GM18505 (cell line): Measurements from ENCODE around the gene LHPP.

ENCODE experiments used
- ATAC-seq: cut with Tn5 transposase; IDR thresholded peaks from one replicate; pipeline ENCODE4 v1.9.1; 2021; ENCODE audit not compliant: unreplicated experiment
- POLR2A ChIP-seq: IDR thresholded peaks from 4 replicates; pipeline ENCODE4 v1.6.1; 2011; ENCODE audit warnings: borderline replicate concordance; ENCODE audit not compliant: insufficient read depth, insufficient read length; ENCODE audit errors: extremely low read depth

LHPP gene

GRCh38 chr10:124529661-124530214, 68.1 kb downstream of the LHPP start:
- no peak for TF ChIP-seq POLR2A
- ATAC-seq, result peak; percentile 6

GRCh38 chr10:124530215-124530665, 68.6 kb downstream of the LHPP start:
- no peak for TF ChIP-seq POLR2A
- peak; percentile 86 for ATAC-seq

GRCh38 chr10:124530816-124531215, 69.2 kb downstream of the LHPP start:
- no peak for ATAC-seq

GRCh38 chr10:124532106-124532641, 70.6 kb downstream of the LHPP start:
- no peak for ATAC-seq
- TF ChIP-seq POLR2A, result no peak

More at GRCh38 chr10:124530816-124531215, 69.2 kb downstream of the LHPP start:
- no peak for TF ChIP-seq POLR2A

GRCh38 chr10:124532788-124533187, 71.2 kb downstream of the LHPP start:
- TF ChIP-seq POLR2A, result no peak

GRCh38 chr10:124533266-124533665, 71.6 kb downstream of the LHPP start:
- TF ChIP-seq POLR2A, result no peak
- no peak for ATAC-seq

More at GRCh38 chr10:124532788-124533187, 71.2 kb downstream of the LHPP start:
- no peak for ATAC-seq

- no peak for ATAC-seq
Observed at GRCh38 chr10:124534231-124534798, 72.7 kb downstream of the LHPP start.

GRCh38 chr10:124534826-124535601, 73.4 kb downstream of the LHPP start:
- no peak for ATAC-seq
- no peak for TF ChIP-seq POLR2A

More at GRCh38 chr10:124534231-124534798, 72.7 kb downstream of the LHPP start:
- no peak for TF ChIP-seq POLR2A

- TF ChIP-seq POLR2A, result no peak
- ATAC-seq, result no peak
Observed at GRCh38 chr10:124535731-124536495, 74.3 kb downstream of the LHPP start.

GRCh38 chr10:124536496-124537050, 75.0 kb downstream of the LHPP start:
- ATAC-seq, result no peak

GRCh38 chr10:124537166-124537725, 75.6 kb downstream of the LHPP start:
- TF ChIP-seq POLR2A, result no peak
- ATAC-seq, result no peak

More at GRCh38 chr10:124536496-124537050, 75.0 kb downstream of the LHPP start:
- TF ChIP-seq POLR2A, result no peak

GRCh38 chr10:124537891-124538290, 76.3 kb downstream of the LHPP start:
- TF ChIP-seq POLR2A, result no peak
- ATAC-seq, result no peak
